Hepatocyte (in vitro differentiated cells): ENCODE results near the gene ZNF697.
"Not testable (repeated sequence)": the region's sequence is repeated elsewhere in the genome, so short reads cannot be mapped to it uniquely, and the experiment has no call there.

Experiments used
- EZH2 ChIP-seq: fragments of 200-600 bp; sonication (generic); IDR thresholded peaks from 2 replicates; pipeline ENCODE4 v1.6.1; 2016; ENCODE audit warnings: antibody characterized with exemption, mild to moderate bottlenecking, borderline replicate concordance
- EZH2phosphoT487 ChIP-seq: fragments of 200-600 bp; sonication (generic); IDR thresholded peaks from one replicate; pipeline ENCODE4 v1.6.1; 2018; ENCODE audit warnings: antibody characterized with exemption, mild to moderate bottlenecking, low read depth, moderate library complexity; ENCODE audit not compliant: unreplicated experiment, severe bottlenecking

DNA sequence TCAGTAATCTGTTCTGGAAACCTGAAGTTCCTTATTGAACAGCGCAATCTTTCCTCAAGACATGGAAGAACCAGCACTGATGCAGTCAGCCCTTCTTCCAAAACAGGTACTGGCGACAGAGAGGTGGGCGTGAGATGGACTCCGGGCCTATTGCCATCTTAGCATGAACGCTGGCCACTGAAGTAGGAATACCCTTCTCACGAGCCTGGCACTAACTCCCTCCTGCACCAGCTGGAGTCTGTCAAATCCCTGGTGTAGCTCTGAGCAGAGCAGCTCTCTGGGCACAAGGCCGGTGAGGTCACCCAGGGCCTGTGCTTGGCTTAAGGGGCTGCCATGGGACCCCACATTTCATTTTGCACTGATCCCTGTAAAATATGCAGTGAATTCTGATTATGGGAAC lies 33.0 kb downstream of the ZNF697 start:
- not testable (repeated sequence) for TF ChIP-seq EZH2, EZH2phosphoT487
